ENCODE measurements around the gene LRFN2.

Gene LRFN2

DNA sequence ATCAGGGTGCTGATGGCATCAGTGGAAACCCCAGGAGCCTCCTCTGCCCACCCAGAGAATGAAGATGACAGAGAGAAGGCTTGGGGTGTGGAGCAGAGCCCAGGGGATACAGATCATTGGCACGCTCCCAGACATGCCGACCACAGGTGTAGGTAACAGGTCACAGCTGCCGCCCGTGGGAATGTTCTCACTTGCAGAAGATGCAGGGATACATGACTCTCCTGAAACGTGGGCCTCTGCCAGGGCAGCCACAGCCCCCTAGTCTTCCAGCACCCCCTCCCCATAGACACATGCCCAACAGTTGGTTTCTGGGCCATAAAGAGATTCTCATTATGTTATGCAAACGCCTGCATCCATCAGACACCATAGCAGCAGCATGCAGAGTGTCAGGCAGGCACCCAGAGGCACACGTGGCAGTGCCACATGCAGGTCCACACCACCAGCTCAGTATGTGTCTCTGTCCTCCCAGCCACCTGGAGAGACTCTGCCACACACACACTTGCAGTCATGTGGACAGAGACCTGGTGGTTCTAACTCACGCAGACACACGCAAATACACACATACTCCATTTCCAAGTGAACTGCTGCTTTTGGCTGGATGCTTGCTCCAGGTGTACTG, 45.5 kb downstream of the LRFN2 start:
- DNase-seq: no peak

DNA sequence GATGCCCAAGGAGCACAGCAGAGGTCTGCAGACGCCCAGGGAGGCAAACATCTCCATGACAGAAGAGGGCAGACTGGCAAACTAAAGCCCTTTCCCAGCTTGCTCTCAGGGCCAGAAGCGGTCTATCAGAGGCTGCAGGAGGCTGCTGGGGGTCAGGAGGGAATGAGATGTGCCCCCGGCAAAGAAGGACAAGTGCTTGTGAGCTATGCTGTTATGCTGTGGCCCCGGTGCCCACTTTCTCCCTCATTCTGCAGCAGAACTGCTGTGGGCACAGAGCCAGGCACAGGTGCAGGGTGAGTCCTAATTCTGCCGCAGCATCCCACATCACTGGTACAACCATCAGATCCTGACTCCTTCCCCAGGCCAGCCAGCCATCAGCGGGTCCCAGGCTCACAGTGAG, 46.4 kb downstream of the LRFN2 start:
- no peak for DNase-seq

DNA sequence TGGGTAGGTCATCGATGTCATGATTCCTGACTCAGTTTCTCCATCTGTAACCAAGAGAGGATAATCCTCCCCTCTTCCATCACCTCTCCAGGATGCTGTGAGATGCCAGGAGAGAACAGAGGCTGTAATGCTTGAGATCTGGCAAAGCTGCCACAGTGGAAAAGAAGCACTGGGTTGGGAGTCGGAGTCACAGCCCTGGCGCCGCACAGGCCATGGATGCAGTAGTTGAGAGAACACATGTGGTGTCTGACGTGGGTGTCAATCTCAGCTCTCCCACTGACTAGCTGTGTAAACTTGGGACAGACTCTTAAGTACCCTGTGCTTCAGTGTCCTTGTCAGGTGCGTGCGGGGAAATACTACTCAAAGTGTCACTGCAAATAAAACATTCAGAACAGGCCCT, 47.3 kb downstream of the LRFN2 start:
- no peak for DNase-seq

DNA sequence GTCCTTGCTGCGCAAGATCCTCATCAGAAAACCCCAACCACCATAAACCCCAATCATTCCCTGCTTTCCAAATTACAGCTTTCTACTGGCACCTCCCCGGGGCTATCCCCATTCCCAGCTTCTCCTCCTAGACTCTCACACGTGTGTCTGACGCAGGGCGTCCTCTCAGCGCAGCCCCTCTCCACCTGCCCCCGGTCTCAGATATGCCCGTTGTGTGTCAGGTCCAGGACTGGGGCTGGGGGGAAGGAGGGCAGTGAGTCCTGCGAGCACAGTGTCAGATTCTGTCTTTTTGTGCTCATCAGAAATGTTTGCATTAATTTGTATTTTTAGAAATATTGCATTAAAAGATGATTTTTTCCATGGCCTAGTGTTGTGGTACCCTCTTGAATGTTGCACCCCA, 48.6 kb downstream of the LRFN2 start:
- DNase-seq: no peak

DNA sequence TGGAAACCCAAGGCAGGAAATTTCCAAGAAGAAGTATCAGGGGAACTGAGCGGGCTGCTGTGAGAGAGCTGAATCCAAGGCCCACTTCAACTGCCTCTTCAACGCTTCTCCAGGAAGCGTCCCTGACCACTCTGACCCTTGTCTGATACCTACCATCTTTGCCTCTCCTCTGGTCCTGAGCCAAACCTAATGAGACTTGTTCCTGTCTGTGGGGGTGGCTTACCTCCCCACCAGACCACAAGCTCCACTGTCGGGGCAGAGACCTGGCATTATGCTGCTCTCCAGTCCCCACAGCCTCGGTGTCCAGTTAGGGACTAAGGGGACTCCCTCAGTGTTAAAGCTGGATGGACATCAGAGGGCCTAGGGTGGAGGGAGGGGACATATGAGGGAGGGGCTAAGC, 49.7 kb downstream of the LRFN2 start:
- peak; percentile 9 for DNase-seq

DNA sequence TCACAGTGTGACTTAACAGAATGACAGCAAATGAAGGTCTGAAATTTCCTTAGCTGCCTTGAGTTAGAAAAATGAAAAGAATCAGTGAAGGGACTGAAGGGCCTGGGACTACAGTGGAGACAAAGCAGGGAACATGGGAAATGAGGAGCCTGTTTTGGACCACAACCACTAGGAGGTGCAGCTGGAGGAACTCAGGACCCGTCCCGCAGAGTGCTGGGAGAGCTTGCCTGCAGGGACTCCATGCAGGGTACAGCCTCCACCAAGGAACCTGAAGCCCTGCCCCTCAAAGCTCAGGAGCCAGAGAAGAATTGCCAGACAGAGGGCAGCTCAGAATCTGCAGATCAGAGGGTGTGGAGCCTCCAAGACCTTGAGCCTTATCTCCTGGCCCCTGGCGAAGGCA, 50.7 kb downstream of the LRFN2 start:
- no peak for DNase-seq

DNA sequence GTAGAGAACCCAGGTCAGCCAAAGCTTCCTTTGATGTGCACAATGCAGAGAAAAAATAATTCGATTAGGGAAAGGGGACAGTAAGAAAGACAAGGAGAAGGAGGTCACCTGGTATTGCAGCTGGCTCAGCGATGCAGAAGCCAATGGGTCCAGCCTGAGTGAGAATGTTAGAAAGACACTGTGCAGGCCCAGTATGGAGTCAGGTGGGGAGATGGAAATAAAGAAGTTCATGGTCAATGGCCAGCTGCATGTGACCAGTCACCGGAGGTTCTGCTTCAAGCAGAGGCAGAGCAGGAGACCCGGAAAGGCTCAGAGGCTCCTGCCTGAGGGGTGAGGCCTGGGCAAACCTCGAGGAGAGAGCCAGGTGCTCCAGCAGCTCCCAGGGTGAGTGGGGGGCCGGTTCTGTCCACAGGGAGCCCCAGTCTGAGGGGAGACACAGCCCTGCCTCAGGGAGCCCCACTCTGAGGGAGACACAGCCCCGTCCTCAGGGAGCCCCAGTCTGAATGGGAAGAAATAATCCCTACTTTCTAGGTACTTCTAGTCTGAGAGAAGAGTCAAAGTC, 51.3 kb downstream of the LRFN2 start:
- no peak for DNase-seq

DNA sequence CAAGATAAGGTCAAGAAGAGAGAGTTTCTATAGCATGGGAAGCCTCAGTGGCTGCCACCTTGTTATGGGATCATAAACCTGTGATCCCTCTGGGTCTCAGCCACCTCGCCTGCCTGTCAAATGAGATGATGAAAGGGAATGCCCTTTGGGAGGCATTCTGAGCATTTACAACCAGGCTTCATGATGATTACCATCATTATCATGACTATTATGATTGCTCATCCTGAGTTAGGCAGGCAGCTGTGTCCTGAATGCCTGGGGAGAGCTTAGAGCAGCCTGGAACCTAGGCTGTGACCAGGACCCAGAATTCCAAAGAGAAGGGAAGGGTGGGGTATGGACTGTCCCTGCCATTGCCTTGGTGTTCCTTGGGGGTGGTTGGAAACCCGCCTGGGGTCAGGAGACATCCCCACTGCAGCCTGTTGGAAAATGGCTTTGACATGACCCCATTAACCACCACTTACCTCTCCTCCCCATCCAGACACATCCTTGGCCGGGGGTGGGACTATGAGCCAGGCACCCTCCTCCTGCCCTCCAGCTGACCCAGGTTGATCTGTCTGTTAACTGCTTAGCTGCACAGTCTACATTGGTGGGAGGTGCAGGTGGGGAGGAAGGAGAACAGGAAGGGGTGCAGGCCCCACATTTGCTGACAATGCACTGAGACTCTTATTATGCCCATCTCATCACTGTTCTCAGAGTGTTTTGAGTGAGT, 51.9 kb downstream of the LRFN2 start:
- DNase-seq: no peak

DNA sequence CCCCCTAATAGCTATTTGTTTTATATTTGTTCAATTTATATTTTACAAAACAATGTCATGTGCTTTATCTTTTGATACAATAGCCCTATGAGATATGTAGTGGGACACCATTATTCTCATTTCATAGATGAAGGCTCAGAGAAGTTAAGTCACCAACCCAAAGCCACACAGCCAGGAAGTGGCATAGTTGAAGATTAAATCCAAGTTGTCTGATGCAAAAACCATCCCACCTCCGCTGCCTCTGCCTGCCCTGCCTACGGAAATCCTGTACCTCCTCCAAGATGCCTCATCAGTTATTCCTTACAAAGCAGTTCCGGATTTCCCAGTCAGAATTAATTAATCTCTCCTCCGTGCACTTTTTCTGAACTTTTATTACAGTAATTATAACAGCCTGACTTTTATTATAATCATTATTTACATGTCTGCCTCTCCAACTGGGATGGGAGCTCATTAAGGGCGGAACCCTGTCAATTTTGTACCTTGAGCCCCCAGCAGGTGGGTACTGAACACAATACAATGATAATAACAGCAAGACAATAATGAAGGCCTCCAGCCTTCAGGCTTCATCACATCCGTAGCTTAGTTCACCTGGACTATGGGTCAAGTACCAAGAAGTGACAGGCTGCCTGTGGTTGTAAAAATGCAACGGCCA, 54.7 kb downstream of the LRFN2 start:
- DNase-seq: no peak

DNA sequence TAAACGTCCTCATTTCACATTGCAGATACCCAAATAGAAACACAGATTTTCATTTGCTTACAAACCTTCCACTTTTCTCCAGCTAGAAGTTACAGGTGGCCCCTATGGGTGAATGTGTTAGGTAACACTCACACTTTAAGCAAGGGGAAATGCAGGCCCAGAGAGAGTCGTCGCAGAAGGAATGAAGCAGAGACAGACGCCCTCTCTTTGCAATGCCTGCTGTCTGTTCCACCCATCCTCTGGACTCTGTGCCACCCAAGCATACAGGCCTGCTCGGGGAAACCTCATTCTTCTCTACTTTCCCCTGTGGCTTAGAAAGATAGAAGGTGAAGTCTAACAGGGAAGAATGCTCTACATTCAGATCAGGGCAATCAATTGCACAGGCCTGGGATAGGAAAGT, 57.2 kb downstream of the LRFN2 start:
- DNase-seq: no peak

DNA sequence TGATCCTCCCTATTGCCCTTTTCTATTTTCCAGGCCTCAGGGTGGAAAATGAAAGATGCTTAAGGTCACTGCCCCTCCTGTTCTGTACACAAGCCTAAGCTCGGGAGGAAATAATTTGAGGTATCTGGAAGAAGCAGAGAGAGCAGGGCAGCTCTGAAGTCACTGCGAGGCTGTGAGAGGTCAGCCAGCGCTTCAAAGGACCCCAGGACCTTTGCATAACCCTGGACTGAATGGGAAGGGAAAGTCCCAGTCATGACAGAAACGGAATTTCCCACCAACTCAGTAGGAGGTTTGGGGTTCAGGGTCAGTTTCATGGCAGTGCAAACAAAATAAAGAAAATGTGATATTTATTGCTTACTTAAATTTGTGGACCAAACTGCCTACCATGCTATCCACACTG, 58.1 kb downstream of the LRFN2 start:
- no peak for DNase-seq

DNA sequence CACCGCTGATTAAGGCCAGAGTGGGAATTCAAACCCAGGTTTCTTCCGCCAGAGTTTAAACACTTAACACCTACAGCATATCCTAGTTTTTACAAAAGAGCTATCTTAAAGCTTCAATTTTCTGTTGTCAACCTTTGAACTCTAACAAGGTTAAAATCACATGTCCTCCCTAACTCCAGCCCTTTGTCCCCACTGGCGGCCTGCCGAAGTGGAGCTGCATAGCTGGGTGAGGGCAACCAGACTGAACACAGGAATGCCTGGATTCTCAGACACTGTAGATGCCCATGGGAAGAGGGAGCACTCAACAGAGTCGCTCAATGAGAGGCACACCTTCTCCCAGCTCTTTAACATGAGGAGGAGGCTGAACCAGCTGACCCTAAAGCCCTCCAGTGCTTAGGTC, 59.1 kb downstream of the LRFN2 start:
- DNase-seq: no peak

DNA sequence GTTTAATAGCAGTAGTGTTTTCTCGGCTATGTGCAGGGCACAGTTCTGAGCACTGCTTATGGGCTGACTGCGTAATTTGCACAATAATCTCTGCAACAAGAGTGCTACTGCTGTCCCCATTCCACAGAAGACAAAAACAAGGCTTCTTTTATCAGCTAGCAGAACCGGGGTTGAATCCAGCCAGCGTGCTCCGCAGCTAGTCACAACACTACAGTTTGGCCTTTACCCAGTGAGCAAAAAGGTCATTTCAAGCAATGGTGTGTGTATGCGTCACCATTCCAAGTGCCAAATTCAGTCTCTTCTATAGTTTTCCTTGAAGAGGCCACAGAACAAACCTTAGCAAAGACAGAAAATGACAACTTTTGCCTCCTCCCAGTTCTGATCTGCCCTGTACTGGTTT, 61.1 kb downstream of the LRFN2 start:
- DNase-seq: no peak

DNA sequence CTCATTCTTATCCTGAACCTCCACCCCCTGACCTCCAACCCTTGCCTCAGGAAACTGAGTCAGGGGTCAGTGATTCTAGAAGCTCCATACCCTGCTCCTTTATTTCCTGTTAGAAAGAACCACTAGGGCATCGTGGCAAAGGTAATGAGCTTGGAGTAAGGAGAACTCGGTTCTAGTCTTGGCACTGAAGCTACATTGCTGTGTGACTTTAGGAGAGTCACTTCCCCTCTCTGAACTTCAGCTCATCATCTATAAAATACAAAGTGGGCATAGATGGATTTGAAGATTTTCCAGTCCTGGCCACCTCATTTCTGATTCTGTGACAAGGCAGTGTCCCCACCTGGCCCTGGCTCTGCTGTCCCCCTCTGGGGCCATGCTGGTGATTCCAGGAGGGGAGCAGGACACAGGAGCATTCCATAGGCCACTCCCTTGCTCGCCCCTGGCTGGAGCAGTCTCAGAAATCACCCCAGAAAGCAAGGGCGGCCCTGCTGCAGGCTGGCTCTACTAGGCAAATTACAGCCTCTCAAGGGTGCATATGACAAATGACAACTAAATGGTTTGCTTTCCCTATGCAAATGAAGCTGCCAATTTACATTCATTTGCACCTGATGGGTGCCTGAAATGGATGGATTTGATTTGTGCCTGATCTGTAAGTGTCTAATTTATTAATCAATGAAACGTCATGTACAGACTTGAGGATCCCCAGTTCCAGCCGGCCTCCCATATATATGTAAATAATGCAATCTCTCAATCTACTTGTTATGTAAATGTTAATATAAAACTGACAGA, 62.2 kb downstream of the LRFN2 start:
- DNase-seq: no peak

DNA sequence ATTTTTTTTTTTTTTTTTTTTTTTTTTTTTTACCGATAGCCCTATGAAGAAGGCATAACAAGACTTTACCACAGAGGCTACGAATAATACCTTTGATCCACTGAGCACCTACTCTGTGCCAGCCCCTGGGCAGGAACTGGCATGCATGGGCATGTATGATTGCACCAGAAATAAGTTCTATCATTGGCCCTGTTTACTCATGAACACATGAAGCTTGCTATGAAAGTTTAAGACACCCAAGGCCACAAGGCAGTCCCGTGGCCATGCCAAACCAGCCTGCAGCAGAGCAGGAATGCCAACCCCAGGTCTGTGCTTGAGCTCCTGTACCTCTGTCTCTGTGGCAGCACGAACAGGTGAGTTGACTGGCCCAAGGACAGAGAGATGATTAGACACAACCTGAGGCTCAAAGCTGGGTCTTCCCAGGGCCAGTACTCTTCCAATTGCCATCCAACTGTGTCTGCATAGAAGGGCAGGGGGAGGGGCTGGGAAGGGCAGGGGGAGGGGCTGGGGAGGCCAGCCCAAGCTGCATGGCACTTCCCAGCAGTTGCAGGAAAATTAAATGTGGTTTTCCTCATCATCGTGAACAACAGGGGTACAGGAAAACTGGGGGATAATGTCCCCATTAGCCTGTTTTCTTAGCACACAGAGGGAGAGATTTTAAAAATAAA, 63.5 kb downstream of the LRFN2 start:
- no peak for DNase-seq

DNA sequence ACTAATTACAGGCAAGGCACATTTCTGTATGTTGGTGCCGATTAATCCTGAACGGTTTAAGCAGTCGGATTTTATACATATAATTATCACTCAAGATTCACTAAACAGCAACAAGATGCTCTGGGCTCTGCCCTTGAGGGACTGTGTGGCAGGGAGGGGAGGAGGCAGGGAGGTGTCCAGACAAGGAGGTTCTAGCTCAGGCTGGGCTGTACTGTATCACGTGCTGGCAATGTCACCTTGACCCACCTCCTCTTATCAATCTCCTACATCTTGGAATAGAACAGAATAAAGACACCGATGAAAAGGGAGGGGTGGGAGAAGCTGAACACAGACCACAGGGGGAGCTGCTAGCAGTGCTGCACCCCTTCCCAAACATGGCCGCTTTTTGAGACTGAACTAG, 65.7 kb downstream of the LRFN2 start:
- no peak for DNase-seq

DNA sequence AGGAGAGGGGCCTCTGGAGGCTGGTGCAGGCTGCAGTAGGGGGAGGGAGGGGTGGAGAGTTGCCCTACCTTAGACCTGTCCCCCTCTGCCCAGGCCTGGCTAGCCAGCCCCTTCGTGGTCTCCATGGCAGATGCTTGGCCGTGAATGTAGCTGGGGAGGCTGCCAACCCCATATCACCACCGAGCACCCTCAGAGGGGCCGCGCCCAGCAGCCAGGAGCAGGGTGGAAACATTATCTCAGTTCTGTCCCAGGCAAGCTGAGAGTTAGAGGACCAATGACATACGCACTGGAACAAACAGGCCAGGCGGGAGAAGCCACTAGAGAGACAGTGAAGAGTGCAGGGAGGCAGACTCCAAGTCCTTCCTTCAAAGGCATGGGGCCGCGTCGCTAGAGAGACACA, 66.5 kb downstream of the LRFN2 start:
- DNase-seq: peak; percentile 49

DNA sequence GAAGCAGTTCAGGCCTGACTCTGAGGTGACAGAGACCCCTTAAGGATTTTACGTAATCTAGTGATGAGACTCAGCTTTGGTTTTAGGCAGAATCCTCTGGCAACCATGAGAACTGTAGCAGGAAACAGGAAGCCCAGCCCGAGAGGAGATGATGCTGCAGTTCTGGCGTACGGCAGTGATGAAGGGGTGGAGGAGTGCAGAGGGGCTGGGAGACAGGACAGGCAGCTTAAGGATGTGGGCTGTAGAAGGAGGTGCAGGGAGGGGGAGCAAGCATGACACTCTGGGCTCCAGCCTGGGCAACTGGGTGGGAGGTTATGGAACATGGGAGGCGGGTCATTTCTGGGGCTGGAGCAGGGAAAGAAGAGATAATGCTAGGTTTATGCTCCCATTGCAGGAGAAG, 67.1 kb downstream of the LRFN2 start:
- no peak for DNase-seq

DNA sequence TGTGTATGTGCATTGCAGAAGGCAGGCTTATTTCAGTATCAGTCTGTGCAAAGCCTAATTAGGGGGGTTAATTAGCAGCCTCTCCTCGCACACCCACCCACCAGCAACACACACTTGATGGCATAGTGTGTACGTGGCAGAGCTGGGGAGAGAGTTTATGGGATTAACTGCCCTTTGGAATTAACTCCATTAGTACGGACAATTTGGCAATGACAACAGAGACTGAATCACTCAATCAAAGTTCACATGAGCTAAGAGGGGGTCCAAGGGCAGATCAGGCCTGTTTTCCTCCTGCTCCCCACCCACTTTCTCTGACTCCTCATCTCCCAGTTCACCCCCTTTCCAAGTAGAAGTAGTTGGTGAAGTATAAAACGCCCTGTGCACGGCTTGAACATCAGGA, 69.5 kb downstream of the LRFN2 start:
- no peak for DNase-seq

DNA sequence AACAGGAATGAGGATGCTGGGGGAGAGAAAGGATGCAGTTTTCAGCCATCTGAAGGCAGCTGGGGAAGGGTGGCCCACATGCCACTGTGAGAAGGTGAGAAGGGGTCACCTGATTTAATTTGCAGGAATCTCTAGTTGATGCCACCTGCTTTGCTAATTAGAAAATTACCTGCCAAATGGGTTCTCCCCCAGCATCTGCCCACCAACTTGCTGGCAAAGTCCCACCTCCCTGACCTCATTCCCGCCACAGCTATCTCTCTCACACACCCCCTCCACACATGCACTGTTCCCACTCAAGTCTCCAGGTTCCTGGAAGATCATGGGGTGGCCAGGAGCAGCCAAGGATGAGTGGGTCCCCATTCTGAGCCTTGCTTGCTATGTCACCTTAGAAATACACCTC, 70.7 kb downstream of the LRFN2 start:
- DNase-seq: no peak

DNA sequence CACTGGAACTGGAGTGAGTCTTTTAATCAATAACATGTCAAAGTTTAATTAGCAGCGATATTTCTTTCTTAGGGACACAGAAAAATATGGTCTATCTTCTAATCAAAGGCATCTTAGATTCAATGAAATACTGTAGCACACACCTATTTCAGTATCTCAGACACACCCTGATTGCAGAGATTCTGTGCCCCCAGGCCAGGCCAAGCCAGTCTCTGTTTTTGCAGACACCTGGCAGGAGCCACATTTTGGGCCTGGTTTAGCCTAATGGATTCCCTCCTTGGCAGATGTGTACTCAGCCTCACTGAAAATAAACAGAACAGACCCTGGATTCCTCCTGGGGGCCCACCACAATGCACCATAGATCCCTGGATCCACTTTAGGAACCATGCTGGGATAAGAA, 74.8 kb downstream of the LRFN2 start:
- no peak for DNase-seq

DNA sequence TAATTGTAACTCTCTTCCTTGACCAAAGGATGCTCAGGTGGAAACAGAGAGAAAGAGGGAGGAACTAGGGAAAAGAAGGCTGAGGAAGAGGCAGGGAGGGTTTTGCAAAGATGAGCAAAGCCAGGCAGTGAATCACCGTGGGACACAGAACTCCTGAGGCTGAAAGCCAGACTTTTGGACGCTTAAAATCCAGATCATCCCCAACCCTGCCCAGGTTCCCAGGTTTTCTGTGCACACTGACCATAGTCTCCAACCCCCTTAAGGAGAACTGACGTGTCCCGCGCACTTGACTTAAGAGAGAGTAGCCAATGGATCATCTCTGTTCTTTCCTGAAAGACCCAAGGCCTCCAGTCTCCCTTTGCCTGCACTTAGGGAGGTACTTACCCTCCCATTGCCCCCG, 75.3 kb downstream of the LRFN2 start:
- no peak for DNase-seq

DNA sequence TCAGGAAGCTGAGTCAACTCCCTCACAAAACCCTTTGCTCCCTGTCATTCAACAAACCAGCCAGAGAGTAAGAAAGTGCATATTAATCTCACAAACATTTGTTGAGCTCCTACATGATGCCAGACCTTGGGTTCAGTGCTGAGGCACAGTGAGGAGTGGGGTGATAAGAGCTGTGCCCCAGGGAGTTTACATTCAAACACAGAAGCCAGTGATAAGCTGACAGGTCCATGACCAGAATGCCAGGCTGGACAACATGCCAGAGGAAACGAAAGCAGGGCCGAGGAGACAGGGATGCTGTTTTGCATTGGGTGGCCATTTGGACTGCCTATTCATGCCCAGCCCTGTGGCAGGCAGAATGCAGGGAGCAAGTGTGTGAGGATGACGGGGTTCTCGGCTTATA, 76.7 kb downstream of the LRFN2 start:
- no peak for DNase-seq
